Uterus (tissue), 2 donors: ENCODE data around the gene HPGD.

Experiments used
- CTCF ChIP-seq, 4 experiments: fragments of 200-600 bp in 2 of 4; fragments of 450-650 bp in 2 of 4; sonication (generic) in 2 of 4; IDR thresholded peaks; one replicate each; pipeline ENCODE4 v1.5.1; 2016 to 2019; ENCODE audit warnings: antibody characterized with exemption in 4 of 4, mild to moderate bottlenecking in 2 of 4, moderate library complexity in 1 of 4
- POLR2A ChIP-seq, 2 donors: fragments of 450-650 bp; IDR thresholded peaks; one replicate each; pipeline ENCODE4 v1.6.1; 2016; ENCODE audit warnings: antibody characterized with exemption in 2 of 2, mild to moderate bottlenecking in 1 of 2, moderate library complexity in 1 of 2

- no peak for TF ChIP-seq POLR2A (IDR thresholded peaks at IDR 0.05)
- no peak for TF ChIP-seq CTCF (IDR thresholded peaks at IDR 0.05)
Measured at GRCh38 chr4:174517502-174518445, 4.5 kb downstream of the HPGD start.
